Astrocyte (in vitro differentiated cells and primary cell): ENCODE results near the gene CCDC107.

Source experiments
- EZH2 ChIP-seq: IDR thresholded peaks from 2 replicates; pipeline ENCODE4 v1.6.1; 2012; ENCODE audit warnings: mild to moderate bottlenecking, low read length, inconsistent platforms; ENCODE audit not compliant: insufficient read depth
- TF ChIP-seq, protein P1 (sequence below): IDR thresholded peaks from 2 replicates; pipeline ENCODE4 v1.5.1; 2011; ENCODE audit warnings: low read depth, mild to moderate bottlenecking, inconsistent platforms, low read length, moderate library complexity; ENCODE audit not compliant: insufficient read depth

DNA sequence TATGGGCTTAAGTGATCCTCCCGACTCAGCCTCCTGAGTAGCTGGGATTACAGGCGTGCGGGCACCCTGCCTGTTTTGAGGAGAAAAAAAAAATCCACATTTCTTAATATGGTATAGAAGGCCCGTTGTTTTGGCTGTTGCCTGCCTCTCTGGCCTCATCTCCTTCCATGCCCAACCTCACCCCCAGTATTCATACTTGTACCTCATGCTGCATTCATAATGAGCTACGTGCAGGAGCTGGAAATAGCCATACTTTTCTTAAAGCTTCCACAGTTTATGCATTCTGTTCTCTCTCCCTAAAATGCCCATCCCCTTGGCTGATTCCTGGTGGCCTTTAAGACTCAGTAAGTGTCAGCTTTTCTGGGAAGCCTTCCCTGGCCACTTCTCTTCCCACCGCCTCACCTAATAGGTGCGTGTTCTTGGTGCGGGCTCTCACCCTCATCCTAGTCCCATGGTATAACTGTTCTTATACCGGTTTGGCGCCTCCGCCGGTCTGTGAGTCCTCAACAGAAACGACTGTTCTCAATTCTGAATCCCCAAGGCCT lies 33.7 kb downstream of the CCDC107 start:
- TF ChIP-seq, protein P1, sequence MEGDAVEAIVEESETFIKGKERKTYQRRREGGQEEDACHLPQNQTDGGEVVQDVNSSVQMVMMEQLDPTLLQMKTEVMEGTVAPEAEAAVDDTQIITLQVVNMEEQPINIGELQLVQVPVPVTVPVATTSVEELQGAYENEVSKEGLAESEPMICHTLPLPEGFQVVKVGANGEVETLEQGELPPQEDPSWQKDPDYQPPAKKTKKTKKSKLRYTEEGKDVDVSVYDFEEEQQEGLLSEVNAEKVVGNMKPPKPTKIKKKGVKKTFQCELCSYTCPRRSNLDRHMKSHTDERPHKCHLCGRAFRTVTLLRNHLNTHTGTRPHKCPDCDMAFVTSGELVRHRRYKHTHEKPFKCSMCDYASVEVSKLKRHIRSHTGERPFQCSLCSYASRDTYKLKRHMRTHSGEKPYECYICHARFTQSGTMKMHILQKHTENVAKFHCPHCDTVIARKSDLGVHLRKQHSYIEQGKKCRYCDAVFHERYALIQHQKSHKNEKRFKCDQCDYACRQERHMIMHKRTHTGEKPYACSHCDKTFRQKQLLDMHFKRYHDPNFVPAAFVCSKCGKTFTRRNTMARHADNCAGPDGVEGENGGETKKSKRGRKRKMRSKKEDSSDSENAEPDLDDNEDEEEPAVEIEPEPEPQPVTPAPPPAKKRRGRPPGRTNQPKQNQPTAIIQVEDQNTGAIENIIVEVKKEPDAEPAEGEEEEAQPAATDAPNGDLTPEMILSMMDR = no peak
- no peak for TF ChIP-seq EZH2
